Retina (tissue), 1 donor: ENCODE results near the gene SLC50A1.
A peak's percentile ranks its signal among the peaks of the same experiment; 100 is the strongest.
"Not testable (repeated sequence)": the region's sequence is repeated elsewhere in the genome, so short reads cannot be mapped to it uniquely, and the experiment has no call there.

ENCODE experiments used
- DNase-seq: peaks from one replicate; pipeline ENCODE4 v3.0.0-alpha.2; 2016

Gene SLC50A1

DNA sequence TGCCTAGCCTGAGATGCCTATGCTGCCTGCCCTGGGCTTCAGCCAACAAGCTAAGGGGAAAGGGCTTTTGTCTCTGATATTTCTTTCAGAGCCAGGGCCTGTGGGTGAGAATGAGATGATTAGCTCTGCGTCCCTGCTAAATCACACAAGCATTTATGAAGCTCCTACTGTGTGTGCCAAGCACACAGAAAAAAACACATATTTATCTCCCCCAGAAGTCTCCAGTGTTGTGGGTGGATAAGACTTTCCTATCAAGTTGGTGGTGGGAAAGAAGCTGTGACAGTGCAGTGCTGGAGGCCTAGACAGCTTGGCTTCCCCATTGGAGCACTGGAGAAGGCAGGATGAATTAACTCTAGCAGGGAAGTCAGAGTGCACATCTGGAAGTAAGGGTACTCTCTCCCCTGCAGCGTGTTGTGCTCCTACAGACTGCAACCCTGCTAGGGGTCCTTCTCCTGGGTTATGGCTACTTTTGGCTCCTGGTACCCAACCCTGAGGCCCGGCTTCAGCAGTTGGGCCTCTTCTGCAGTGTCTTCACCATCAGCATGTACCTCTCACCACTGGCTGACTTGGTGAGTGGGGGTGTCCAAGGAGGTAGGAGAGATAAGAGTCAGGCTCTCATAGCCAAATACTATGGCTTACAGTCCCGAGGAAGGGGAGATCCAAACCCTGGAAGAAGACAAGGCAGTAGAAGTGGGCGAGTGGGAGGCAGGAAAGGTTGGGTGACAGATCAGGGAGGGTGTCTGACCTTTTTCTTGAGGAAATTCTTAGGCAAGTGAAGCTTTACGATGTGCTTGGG, 1.7 kb downstream of the SLC50A1 start:
- DNase-seq: no peak

DNA sequence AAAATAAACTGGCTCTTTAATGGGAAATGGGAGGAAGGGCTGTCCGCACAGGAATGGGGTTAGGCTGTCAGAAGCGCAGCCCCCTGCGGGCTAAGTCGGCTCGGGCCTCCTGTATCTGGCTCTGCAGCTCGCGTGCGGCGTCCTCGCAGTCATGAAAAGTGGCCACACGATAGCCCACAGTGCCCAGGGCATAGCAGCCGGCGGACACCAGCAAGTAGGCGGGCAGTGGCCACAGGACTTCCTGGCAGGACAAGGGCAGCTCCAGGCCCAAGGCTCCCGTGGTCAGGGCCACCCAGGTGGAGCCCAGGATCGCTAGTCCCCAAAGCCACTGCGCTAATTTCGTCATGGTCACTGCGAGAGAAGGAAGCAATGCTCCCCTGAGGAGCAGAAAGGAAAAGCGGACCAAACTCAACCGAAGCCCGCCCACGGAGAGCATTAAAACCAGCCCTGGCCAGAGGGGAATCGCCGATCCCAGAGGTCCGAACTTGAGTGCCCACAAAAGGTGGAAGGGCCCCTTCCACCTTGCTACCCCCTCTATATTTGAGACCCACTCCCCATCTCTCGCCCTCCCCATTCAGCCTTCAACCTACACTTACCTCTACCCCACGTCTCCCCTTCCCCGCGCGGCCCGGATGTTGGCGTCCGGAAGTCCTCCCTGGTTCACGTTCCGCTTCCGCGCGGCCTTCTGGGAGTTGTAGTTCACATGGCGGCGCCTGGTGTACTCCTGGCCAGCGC, 4.4 kb downstream of the SLC50A1 start, which contains the start of gene DPM3:
Gene DPM3, minus strand, starts transcription at position 637 of the 735 bp plus-strand sequence. Its CDS starts 291 bp downstream, at position 346.
- peak; percentile 93 for DNase-seq

DNA sequence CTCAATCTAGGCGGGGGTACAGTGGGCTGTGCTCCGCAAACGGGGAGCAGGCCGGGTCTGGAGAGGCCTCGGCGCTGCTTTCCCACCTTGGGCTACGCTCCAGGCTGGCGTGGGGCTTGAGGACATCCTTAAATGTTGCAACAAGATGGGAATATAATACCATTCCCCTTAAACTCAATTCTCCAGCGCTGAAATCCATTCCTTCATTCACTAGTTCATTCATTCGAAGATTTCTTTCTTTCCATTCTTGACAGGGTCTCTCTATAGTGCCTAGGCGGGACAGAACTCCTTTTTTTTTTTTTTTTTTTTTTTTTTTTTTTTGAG, 4.9 kb downstream of the SLC50A1 start:
- no peak for DNase-seq

DNA sequence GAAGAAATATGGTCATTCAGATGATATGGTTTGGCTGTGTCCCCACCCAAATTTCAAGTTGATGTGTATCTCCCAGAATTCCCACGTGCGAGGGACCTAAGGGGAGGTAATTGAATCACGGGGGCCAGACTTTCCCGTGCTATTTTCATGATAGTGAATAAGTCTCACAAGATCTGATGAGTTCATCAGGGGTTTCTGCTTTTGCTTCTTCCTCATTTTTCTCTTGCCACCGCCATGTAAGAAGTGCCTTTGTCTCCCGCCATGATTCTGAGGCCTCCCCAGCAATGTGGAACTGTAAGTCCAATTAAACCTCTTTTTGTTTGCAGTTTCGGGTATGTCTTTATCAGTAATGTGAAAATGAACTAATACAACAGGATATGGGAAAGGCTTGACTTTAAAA, 6.1 kb downstream of the SLC50A1 start:
- DNase-seq: no peak

DNA sequence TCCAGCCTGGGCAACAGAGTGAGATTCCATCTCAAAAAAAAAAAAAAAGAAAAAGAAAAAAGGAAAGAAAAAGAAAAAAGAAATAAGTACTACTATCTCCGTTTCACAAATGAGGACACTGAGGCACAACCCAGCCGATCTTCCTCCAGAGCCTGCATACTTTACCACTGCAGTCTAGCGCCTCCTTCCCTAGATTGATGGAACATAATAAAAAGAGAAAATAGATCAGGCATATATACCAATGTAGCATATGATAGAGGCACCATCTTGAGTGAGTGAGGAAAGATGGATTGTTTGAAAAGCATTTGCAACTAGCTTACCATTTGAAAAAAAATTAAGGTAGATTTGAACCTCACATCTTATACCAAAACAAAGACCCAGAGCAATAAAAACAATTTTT, 9.8 kb downstream of the SLC50A1 start:
- no peak for DNase-seq

DNA sequence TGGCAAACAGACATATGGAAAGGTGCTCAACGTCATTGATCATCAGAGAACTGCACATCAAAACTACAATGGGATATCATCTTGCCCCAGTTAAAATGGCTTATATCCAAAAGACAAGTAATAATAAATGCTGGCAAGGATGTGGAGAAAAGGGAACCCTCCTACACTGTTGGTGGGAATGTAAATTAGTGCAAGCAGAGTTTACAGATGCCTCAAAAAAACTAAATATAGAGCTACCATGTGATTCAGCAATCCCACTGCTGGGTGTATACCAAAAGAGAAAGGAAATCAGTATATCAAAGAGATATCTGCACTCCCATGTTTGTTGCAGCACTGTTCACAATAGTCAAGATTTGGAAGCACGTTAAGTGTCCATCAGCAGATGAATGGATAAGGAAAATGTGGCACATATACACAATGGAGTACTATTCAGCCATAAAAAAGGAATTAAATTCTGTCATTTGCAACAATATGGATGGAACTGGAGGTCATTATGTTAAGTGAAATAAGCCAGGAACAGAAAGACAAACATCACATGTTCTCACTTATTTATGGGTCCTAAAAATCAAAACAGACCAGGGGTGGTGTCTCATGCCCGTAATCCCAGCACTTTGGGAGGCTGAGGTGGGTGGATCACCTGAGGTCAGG, 20.5 kb downstream of the SLC50A1 start:
- not testable (repeated sequence) for DNase-seq

DNA sequence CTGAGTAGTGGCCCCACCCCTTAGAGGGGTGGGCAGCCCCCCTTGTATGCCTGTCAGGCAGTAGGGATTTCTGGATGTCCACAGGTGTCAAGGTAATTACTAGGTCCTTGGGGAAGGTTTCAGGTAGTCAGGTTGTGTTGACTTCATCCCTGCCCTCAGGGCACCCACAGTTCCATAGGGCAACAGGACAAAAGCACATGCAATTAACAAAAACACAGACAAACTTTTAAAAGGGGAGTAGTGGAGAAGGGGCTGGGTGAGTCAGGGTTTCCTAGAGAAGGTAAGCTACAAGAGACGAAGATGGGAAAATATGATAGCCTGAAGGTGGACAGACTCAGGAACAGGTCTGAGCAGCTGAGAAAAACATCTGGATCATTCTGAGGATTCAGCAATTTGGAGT, 23.3 kb downstream of the SLC50A1 start:
- DNase-seq: no peak

DNA sequence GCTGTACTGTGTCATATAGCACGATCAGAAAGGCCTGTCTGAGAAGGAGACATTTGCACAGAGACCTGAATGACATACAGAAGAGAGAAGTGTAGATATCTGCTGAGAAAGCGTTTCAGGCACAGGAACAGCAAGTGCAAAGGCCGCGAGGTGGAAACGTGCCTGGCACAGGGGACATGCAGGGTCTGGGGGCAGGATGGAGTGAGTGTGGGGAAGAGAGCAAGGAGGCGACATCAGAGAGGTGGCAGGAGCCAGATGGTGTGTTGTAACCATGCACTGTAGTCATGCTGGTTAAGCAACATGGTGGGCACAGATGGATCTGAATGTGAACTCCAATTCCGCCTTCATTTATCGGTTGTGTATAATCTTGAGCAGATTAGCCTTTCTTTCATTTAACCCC, 24.5 kb downstream of the SLC50A1 start:
- DNase-seq: no peak

DNA sequence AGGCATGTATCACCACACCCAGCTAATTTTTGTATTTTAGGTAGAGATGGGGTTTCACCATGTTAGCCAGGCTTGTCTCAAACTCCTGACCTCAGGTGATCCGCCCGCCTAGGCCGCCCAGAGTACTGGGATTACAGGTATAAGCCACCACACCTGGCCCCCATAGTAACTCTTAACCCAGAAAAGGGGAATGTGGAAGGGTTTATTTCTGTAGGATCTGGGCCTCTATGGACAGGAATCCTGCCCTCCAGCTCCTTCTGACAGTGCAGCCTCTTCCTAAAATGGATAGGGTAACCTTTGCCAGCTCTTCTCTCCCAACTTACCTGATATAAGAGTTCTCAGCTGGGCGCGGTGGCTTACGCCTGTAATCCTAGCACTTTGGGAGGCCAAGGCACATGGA, 27.0 kb downstream of the SLC50A1 start:
- DNase-seq: not testable (repeated sequence)

DNA sequence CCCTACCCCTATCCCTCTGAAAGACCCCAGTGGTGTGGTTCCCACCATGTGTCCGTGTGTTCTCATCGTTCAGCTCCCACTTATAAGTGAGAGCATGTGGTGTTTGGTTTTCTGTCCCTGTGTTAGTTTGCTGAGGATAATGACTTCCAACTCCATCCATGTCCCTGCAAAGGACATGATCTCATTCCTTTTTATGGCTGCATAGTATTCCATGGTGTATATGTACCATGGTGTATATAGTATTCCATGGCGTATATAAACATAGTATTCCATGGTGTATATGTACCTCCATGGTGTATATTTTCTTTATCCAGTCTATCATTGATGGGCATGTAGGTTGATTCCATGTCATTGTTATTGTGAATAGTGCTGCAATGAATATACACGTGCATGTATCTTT, 28.1 kb downstream of the SLC50A1 start:
- DNase-seq: not testable (repeated sequence)

DNA sequence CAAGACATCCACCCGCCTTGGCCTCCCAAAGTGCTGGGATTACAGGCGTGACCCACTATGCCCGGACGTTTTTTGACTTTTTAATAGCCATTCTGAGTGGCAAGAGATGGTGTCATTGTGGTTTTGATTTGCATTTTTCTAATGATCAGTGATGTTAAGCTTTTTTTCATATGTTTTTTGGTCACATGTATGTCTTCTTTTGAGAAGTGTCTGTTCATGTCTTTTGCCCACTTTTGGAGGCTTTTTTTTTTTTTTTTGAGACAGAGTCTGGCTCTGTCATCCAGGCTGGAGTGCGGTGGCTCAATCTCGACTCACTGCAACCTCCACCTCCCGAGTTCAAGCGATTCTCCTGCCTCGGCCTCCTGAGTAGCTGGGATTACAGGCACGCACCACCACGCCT, 29.0 kb downstream of the SLC50A1 start:
- DNase-seq: not testable (repeated sequence)

DNA sequence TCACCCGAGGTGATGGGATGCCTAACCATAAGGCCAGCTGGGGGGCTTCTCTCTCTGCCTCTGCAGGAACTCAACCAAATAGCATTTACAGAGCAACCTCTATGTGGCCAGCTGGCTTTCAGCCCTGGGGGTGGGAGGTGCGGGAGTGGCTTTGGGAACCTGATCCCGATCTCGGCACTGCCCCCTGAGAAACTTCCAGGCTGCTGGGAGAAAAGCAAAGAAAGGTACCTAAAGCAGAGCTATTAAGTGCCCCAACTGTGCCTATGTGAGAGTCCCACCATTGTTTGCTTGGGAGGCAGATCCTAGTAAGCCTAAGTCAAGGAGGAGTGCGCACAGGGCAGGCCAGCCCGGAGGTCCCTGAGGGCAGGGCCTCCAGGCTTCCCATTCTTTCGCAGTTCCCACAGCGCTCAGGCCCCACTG, 30.4 kb downstream of the SLC50A1 start:
- no peak for DNase-seq

DNA sequence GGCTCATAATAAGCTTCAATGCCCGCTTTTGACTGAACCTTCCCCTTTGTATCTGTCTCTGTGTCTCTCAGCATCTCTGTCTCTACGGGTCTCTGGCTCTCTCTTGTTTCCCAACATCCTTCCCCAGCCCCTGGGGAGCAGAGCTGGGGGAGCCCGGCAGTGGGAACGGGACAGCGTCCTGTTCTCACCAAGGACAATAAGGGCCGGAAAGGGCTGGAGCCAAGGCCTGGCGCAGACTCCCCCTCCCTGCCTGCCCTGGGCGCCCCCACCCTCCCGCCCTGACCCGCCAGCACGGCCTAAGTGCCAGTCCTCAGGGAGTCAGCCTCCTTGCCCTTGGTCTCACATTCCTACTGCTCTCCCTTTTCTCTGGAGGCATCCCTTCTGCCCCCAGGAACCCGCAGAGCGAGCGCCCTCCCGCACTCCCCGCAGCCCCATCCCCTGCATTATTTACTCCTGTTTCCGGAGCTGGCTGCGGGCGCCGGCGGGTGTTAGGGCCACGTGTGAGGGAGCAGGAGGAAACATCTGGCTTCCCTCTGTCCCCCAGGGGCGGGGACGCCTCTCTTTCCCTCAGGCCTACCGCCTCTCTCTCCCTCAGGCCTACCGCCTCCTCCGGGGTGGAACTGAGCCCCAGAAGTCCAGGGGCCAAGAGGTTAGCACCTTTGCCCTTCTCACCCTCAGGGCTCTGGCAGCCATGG, 31.0 kb downstream of the SLC50A1 start:
- peak; percentile 73 for DNase-seq

DNA sequence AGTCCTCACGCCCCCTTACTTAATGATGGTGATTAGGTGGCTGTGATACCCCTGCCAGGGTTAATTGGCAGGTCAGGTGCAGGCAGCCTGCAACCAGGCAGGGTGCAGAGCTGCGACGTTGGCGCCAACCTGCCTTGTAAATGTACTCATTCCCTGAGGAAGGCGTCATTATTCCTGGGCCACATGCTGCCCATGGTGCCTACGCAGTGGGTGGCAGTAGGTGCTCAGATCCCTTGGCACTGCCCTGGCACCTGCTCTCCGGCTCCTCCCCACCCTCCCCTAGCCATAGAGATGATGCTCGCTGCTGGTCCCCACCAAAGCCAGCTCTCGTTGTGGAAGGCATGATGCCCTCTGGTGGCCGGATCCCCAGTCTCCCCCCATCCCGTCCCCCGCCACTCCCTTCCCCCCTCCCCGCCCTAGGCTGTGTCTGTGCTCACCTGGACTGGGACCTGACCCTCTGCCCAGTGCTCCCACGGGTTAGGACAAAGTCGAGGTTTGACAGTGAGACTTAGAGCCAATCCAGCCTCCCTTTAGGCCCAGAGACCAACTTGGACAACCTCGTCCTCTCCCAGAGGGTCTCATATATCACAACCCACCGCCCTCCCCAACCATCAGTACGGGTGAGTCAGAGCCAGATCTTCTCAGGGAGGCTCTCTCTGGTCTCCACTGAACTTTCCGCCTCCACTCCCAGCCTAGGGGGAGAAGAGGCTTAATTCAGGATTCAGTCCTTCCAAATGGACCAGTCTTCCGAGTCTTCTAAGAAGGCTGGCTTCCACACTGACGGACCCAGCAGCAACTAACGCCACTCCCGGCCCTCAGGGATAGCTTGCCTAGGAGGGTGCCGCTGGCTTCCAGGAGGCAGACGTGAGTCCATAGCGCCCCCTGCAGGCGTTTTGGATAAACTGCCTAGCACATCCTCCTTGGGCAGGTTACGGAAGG, 31.8 kb downstream of the SLC50A1 start:
- DNase-seq: peak; percentile 91

DNA sequence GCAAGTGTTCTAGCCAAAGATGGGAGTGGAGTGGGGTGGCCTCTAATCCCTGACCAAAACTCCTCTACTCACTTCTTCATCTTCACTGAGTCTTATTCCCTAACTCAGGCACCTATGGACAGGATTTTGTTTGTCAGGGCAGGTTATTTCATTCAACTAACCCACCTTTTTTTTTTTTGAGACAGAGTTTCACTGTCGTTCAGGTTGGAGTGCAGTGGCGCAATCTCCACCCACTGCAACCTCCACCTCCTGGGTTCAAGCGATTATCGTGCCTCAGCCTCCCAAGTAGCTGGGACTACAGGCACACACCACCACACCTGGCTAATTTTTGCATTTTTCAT, 32.4 kb downstream of the SLC50A1 start:
- not testable (repeated sequence) for DNase-seq

DNA sequence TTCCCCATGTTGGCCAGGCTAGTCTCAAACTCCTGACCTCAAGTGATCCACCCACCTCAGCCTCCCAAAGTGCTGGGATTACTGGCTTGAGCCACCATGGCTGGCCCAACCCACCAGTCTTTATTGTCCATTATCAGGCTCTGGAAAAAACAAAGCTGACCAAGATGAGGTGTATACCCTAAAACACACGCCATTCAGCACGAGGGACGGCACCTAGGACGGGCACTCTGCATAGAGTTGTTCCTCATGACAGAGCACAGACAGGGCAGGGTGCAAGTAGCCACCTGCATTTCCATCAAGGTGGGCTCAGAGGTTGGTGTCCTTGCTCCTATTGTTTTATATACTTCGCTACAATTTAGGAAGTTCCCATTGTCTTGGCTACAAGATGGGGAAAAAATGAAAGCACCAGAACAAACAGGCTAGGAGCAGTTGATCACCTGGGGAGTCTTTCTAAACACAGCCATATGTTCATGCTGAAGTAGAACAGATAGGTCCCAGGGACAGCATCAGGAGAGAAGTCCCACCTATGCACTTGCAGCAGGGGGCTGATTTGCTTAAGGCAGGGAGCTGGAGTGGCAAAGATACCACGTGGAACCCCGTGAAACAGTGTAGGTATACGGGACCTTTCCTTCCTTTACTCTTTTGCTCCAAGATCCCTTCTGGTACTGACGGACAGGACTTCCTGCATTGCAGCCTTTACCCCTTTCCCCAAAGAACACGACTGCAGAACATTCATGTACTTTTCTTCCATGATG, 33.0 kb downstream of the SLC50A1 start:
- DNase-seq: no peak

DNA sequence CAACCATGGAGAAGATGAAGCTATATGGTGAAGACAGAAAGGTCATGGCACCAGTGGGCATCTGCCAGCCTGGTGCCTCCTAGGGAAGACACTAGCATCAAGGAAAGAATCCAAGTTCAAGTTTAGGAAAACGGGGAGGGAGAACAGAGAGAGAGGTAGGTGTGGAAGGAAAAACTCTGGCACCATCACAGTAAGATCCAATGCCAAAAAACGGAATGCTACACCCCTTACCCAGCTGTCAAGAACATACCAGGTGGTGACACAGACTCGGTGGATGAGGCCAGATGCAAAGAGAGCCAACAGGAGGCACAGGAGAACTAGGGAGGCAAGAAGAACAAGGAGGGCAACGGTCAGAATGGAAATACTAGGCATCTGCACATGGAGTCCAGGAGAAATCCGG, 33.9 kb downstream of the SLC50A1 start:
- DNase-seq: no peak

DNA sequence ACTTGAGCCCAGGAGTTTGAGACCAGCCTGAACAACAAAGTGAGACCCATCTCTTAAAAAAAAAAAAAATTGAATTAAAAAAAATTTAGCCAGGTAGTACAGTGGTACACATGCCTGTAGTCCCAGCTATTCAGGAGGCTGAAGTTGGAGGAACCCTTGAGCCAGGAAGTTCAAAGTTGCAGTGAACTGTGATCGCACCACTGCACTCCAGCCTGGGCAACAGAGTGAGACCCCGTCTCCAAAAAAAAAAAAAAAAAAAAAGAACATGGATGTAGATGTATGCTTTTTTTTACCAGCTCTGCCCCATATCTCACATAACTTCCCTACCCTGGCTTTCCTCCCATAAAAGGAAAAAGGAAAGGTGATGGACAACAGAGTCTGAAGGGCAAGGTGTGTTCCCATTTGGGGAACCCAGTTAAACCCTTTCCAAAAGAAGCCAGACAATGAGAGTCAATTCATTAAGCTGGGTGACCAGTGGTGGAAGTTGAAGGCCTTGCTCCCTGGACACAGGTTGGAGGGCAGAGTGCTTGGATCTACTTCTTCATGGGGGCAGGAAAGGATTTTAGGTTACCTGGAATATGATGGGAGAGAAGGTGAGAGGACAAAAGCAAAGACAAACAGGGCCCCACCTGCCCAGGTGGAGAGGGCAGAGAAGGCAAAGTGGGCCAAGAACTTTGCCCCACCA, 34.6 kb downstream of the SLC50A1 start:
- DNase-seq: no peak

DNA sequence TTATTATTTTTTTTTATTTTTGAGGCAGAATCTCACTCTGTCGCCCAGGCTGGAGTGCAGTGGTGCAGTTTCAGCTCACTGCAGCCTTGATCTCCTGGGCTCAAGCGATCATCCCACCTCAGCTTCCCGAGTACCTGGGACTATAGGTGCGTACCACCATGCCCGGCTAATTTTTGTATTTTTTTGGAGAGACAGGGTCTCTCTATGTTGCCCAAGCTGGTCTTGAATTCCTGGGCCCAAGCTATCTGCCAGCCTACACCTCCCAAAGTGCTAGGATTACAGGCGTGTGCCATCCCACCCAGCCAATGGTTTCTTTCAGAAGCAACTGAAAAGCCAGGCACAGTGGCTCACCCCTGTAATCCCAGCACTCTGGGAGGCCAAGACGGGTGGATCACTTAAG, 35.2 kb downstream of the SLC50A1 start:
- no peak for DNase-seq

DNA sequence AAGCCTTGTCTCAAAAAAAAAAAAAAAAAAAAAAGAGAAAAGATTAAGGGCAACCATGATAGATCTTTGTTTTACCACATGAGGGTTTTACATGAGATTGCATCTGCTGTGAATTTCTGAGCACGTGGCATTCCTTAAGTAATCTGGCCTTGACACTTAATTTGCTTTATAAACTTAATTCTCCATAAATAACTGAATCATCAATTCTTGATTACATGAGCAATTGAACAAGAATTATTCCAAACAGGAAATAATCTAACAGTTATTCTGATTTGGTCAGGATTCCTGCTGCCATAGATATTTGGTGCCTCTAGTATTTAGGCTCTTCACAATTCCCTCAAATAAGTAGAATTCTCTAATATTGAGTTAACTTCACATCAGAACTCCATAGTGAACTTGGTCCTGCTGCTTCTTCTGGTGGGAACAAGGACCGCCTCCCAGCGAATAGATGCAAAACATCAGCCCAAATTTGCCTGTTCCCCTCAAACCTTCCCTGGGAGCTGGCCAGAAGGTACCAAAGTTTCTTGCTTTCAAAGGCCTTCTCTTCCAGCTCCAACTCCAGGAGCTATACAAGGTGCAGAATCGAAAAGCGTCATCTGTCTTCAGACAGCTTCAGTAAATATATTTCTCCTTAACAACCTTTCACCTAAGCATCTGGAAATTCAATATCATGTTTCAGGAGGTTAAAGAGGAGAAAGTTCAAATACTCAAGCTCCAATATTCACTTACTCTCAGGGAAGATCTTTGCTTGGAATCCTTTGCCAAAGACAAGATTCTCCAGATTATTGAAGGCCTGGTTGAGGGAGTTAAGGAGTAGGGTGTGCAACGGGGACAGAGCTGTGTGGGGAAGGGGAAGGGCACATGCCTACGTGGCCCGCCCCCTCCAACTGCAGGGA, 36.4 kb downstream of the SLC50A1 start:
- DNase-seq: no peak
